IMR-90 (cell line): ENCODE results near the gene SPRR2E. TPM values are rescaled to one million over a fixed set of nuclear protein-coding genes. Genes with fewer than 3 reads are reported as not detected.

Experiments
- ATAC-seq: fragments of 200-7000 bp; cut with Tn5 transposase; 2 replicates; pipeline ENCODE4 v1.9.1; 2020; ENCODE audit warnings: low read depth, mild to moderate bottlenecking, moderate library complexity
- BruUV-seq: library from RNA; stranded (reverse); fragments of 400-500 nt; replicated peaks from 2 replicates; lab custom pipeline; 2021; lab: Mats Ljungman, UMichigan
- CTCF ChIA-PET: fragments of 300-600 bp; formaldehyde crosslinking; extraction: SDS; loops from one replicate; lab custom pipeline; 2021; ENCODE audit warnings: antibody characterized with exemption; lab: Yijun Ruan, JAX
- POLR2A ChIA-PET: fragments of 300-600 bp; sonication (Branson Sonifier 250); formaldehyde crosslinking; loops from one replicate; lab custom pipeline; 2022; ENCODE audit warnings: antibody characterized with exemption; ENCODE audit not compliant: unreplicated experiment; lab: Charles Lee
- DNase-seq: peaks from one replicate; pipeline ENCODE4 v3.0.0; 2013
- H2AFZ ChIP-seq: replicated peaks from 2 replicates; pipeline ENCODE3; 2013; ENCODE audit warnings: low read length, mild to moderate bottlenecking; ENCODE audit not compliant: poor library complexity
- H2AK5ac ChIP-seq: 2 replicates; pipeline ENCODE4 v1.6.1; 2013; ENCODE audit warnings: low read depth, low read length, inconsistent platforms
- H2AK9ac ChIP-seq: replicated peaks from 2 replicates; pipeline ENCODE3; 2013; ENCODE audit warnings: mild to moderate bottlenecking, low read depth, low read length, moderate library complexity; ENCODE audit not compliant: poor library complexity
- H2BK120ac ChIP-seq: 2 replicates; pipeline ENCODE4 v1.6.1; 2013; ENCODE audit warnings: low read depth, low read length, inconsistent platforms
- H2BK15ac ChIP-seq: 3 replicates; pipeline ENCODE4 v1.6.1; 2013; ENCODE audit warnings: low read depth, low read length, inconsistent platforms
- H2BK20ac ChIP-seq: 2 replicates; pipeline ENCODE4 v1.6.1; 2013; ENCODE audit warnings: low read depth, mild to moderate bottlenecking, inconsistent platforms, low read length, moderate library complexity
- H2BK5ac ChIP-seq: 2 replicates; pipeline ENCODE4 v1.6.1; 2013; ENCODE audit warnings: mild to moderate bottlenecking, low read depth, low read length, inconsistent platforms; ENCODE audit not compliant: poor library complexity, severe bottlenecking
- H3K14ac ChIP-seq: replicated peaks from 2 replicates; pipeline ENCODE4 v1.6.1; 2013; ENCODE audit warnings: low read depth, low read length, inconsistent platforms
- H3K18ac ChIP-seq: 2 replicates; pipeline ENCODE4 v1.6.1; 2013; ENCODE audit warnings: low read depth, low read length, control low read depth
- H3K23ac ChIP-seq: 2 replicates; pipeline ENCODE4 v1.6.1; 2013; ENCODE audit warnings: low read depth, low read length, inconsistent platforms
- H3K27ac ChIP-seq: 2 replicates; pipeline ENCODE4 v1.5.1; 2013; ENCODE audit warnings: mild to moderate bottlenecking, control low read depth, low read length; ENCODE audit not compliant: insufficient read depth
- H3K27me3 ChIP-seq: 2 replicates; pipeline ENCODE4 v1.6.1; 2013; ENCODE audit warnings: low read length; ENCODE audit not compliant: control insufficient read depth, insufficient read depth
- H3K36me3 ChIP-seq: 2 replicates; pipeline ENCODE4 v1.6.1; 2013; ENCODE audit warnings: low read length, mixed read lengths; ENCODE audit not compliant: control insufficient read depth, insufficient read depth
- H3K4ac ChIP-seq: 2 replicates; pipeline ENCODE4 v1.6.1; 2013; ENCODE audit warnings: low read depth, low read length, inconsistent platforms
- H3K4me1 ChIP-seq: 2 replicates; pipeline ENCODE4 v1.6.1; 2013; ENCODE audit warnings: low read length, mixed read lengths; ENCODE audit not compliant: control insufficient read depth, insufficient read depth
- H3K4me2 ChIP-seq: 2 replicates; pipeline ENCODE4 v1.6.1; 2013; ENCODE audit warnings: low read depth, mild to moderate bottlenecking, control low read depth, low read length, moderate library complexity
- H3K4me3 ChIP-seq: 2 replicates; pipeline ENCODE4 v1.5.1; 2013; ENCODE audit warnings: low read depth, mild to moderate bottlenecking, control low read depth, low read length, moderate library complexity; ENCODE audit not compliant: insufficient read depth
- H3K56ac ChIP-seq: 2 replicates; pipeline ENCODE4 v1.6.1; 2013; ENCODE audit warnings: low read length, inconsistent platforms; ENCODE audit not compliant: insufficient read depth; ENCODE audit errors: extremely low read depth
- H3K79me1 ChIP-seq, 2 experiments: 2 replicates each; pipeline ENCODE4 v1.6.1; 2013; ENCODE audit warnings: low read length in 2 of 2, inconsistent platforms in 1 of 2, low read depth in 1 of 2
- H3K9ac ChIP-seq: 2 replicates; pipeline ENCODE4 v1.6.1; 2013; ENCODE audit warnings: low read depth, low read length, control low read depth
- H3K9me1 ChIP-seq: 2 replicates; pipeline ENCODE4 v1.6.1; 2013; ENCODE audit warnings: low read length, inconsistent platforms; ENCODE audit not compliant: insufficient read depth
- H3K9me3 ChIP-seq: 2 replicates; pipeline ENCODE4 v1.6.1; 2013; ENCODE audit warnings: low read length; ENCODE audit not compliant: control insufficient read depth, insufficient read depth
- H4K20me1 ChIP-seq: 2 replicates; pipeline ENCODE4 v1.6.1; 2013; ENCODE audit warnings: low read length, inconsistent platforms; ENCODE audit not compliant: insufficient read depth
- H4K5ac ChIP-seq: 2 replicates; pipeline ENCODE4 v1.6.1; 2013; ENCODE audit warnings: mild to moderate bottlenecking, low read depth, low read length, control low read depth
- H4K8ac ChIP-seq, 2 experiments: 2 replicates each; pipeline ENCODE4 v1.6.1; 2013; ENCODE audit warnings: low read depth in 2 of 2, low read length in 2 of 2, control low read depth in 1 of 2, inconsistent platforms in 1 of 2
- H4K91ac ChIP-seq: 2 replicates; pipeline ENCODE4 v1.6.1; 2013; ENCODE audit warnings: low read depth, low read length, inconsistent platforms; ENCODE audit not compliant: insufficient read depth
- CEBPB ChIP-seq: IDR thresholded peaks from 2 replicates; pipeline ENCODE4 v1.6.1; 2012; ENCODE audit warnings: low read depth, low read length, improper control_type of control experiment
- FOS ChIP-seq: fragments of 150-350 bp; IDR thresholded peaks from 2 replicates; pipeline ENCODE4 v1.6.1; 2016; ENCODE audit warnings: low read depth, low read length
- MAFK ChIP-seq: IDR thresholded peaks from 2 replicates; pipeline ENCODE4 v1.6.1; 2012; ENCODE audit warnings: low read depth, low read length, improper control_type of control experiment
- MAZ ChIP-seq: IDR thresholded peaks from 2 replicates; pipeline ENCODE4 v1.6.1; 2012; ENCODE audit warnings: low read depth, mild to moderate bottlenecking, low read length, improper control_type of control experiment, moderate library complexity, borderline replicate concordance
- MXI1 ChIP-seq: IDR thresholded peaks from 2 replicates; pipeline ENCODE4 v1.6.1; 2012; ENCODE audit warnings: low read depth, mild to moderate bottlenecking, low read length, moderate library complexity, borderline replicate concordance
- NFE2L2 ChIP-seq: fragments of 150-350 bp; IDR thresholded peaks from 2 replicates; pipeline ENCODE4 v1.6.1; 2016; ENCODE audit warnings: low read depth, mild to moderate bottlenecking, low read length
- WGBS, 2 experiments: methylation state at CpG; one replicate each; pipeline versions ENCODE4 v1.1.5 to v1.1.7; 2013; ENCODE audit warnings: missing lambda C conversion rate in 2 of 2; ENCODE audit not compliant: insufficient read length in 1 of 2; ENCODE audit errors: extremely low coverage in 2 of 2; 5-methylcytosine and 5-hydroxymethylcytosine counted together
- dilution Hi-C: fragments of 300-500 bp; cut with HindIII; formaldehyde crosslinking; loops from one replicate; pipeline ENCODE4 v1.14.3; 2018; ENCODE audit warnings: low sequenced_read_pairs; ENCODE audit not compliant: unreplicated experiment
- in situ Hi-C: fragments of 300-500 bp; cut with MboI; formaldehyde crosslinking; loops from 3 replicates; pipeline ENCODE4 v1.14.3; 2019; ENCODE audit warnings: low sequenced_read_pairs, inconsistent platforms, mixed read lengths
- intact Hi-C: fragments of 100-400 bp; cut with micrococcal nuclease; formaldehyde crosslinking; loops from 2 replicates; pipeline ENCODE4 v1.10.0; 2022
- polyA plus RNA-seq, 3 experiments: library from polyadenylated mRNA; depleted of rRNA; stranded (reverse); fragments of >200 nt; gene quantifications; 2 replicates each; pipeline ENCODE4 v1.2.3, GENCODE V29; 2012; ENCODE audit warnings: low replicate concordance in 1 of 3
- total RNA-seq: library from RNA; depleted of rRNA; stranded (reverse); fragments of >200 nt; gene quantifications from 2 replicates; pipeline ENCODE4 v1.2.3, GENCODE V29; 2012

The SPRR2E gene
- total and polyA plus RNA-seq, 2 of the 4 experiments (the other 2 are of a cell fraction), result not detected

- Histone ChIP-seq H3K36me3 (no peaks in the 10 kb centered on the region), H3K27ac (no peak overlapping the region), H4K20me1 (no peaks in the 10 kb centered on the region), H3K4me3 (no peak overlapping the region), H3K9ac (no peak overlapping the region), H2AK9ac (no peak overlapping the region), H4K8ac (no peak overlapping the region), H2BK20ac (no peak overlapping the region), H2BK120ac (no peak overlapping the region), H3K14ac (no peak overlapping the region), H3K4me2 (no peak overlapping the region), H3K27me3 (no peaks in the 10 kb centered on the region), H4K5ac (no peak overlapping the region), H3K9me1 (no peaks in the 10 kb centered on the region), H2BK5ac (no peak overlapping the region), H3K56ac (no peak overlapping the region), H3K79me1 (no peaks in the 10 kb centered on the region), H3K4me1 (no peaks in the 10 kb centered on the region), H3K9me3 (no peaks in the 10 kb centered on the region), H2BK15ac (no peak overlapping the region), H2AK5ac (no peak overlapping the region), H3K4ac (no peak overlapping the region), H3K23ac (no peak overlapping the region), H2AFZ (no peak overlapping the region), H3K18ac (no peak overlapping the region), H4K91ac (no peak overlapping the region)
- POLR2A ChIA-PET, result no interaction called here
- DNase-seq (no peak), ATAC-seq (no peak)
- no TSS peak for BruUV-seq
- WGBS, 2 experiments, result no CpG with 5 or more reads among the region's 3 CpGs
- CTCF ChIA-PET, result no interaction called here
- dilution Hi-C loops (no loop called here), in situ Hi-C loops (no loop called here), intact Hi-C loops (no loop called here)
- TF ChIP-seq MAFK, result no peak
- no peak for TF ChIP-seq NFE2L2
- TF ChIP-seq FOS, result no peak
- TF ChIP-seq MXI1, result no peak
- TF ChIP-seq MAZ, result no peak
- no peak for TF ChIP-seq CEBPB
Observed at GRCh38 chr1:153122831-153123421, 28.6 kb upstream of the SPRR2E start.
